K562 (cell line): Measurements from ENCODE around the gene GMNN. TPM values are rescaled to one million over a fixed set of nuclear protein-coding genes. Genes with fewer than 3 reads are reported as not detected.
A peak's percentile ranks its signal among the peaks of the same experiment; 100 is the strongest.

ENCODE experiments used
- CAMTA2 ChIP-seq: fragments of 250-450 bp; sonication (Bioruptor Pico); conservative IDR thresholded peaks from 2 replicates; pipeline ENCODE4 v1.5.1; 2022
- ESRRA ChIP-seq: fragments of 450-650 bp; IDR thresholded peaks from 2 replicates; pipeline ENCODE4 v1.6.1; 2014; ENCODE audit warnings: low read depth, mild to moderate bottlenecking, moderate library complexity, borderline replicate concordance
- GATAD2A ChIP-seq: fragments of 450-650 bp; IDR thresholded peaks from 2 replicates; pipeline ENCODE4 v1.6.1; 2017
- MEIS2 ChIP-seq: fragments of 450-650 bp; IDR thresholded peaks from 2 replicates; pipeline ENCODE4 v1.6.1; 2014; ENCODE audit warnings: mild to moderate bottlenecking; ENCODE audit not compliant: partially characterized antibody
- UBTF ChIP-seq, 2 experiments: IDR thresholded peaks; 2 replicates each; pipeline ENCODE4 v1.6.1; 2012; ENCODE audit warnings: improper control_type of control experiment in 2 of 2, low read depth in 2 of 2, low read length in 2 of 2, borderline replicate concordance in 1 of 2
- USF2 ChIP-seq: sonication (generic); formaldehyde crosslinking; IDR thresholded peaks from 2 replicates; pipeline ENCODE4 v1.5.0; 2020; ENCODE audit warnings: missing genetic modification reagents
- XRCC3 ChIP-seq: fragments of 450-650 bp; IDR thresholded peaks from 2 replicates; pipeline ENCODE4 v1.6.1; 2017; ENCODE audit warnings: mild to moderate bottlenecking, moderate library complexity
- ZBED1 ChIP-seq: IDR thresholded peaks from 2 replicates; pipeline ENCODE4 v1.6.1; 2014
- polyA plus RNA-seq, 8 experiments: library from polyadenylated mRNA; depleted of rRNA in 4 of 8; stranded (reverse) in 5 of 8; unstranded in 3 of 8; fragments of >200 nt; fragmentation: Nextera tagmentation in 2 of 8; fragmentation: Illumina TruSeq in 1 of 8; extraction: Ambion mirVana in 2 of 8; extraction: Trizol in 1 of 8; gene quantifications; 2 replicates each; pipeline versions ENCODE4 v1.2.1 to v1.2.3, GENCODE V29; 2011 to 2014; ENCODE audit warnings: inconsistent platforms in 1 of 8, missing spikeins in 1 of 8
- total RNA-seq, 7 experiments: library from RNA; depleted of rRNA in 6 of 7; stranded (reverse); fragments of >200 nt in 6 of 7; fragmentation: Illumina TruSeq in 2 of 7; extraction: Trizol in 2 of 7; gene quantifications; 2 replicates each; pipeline versions ENCODE4 v1.2.1 to v1.2.3, GENCODE V29; 2011 to 2021; ENCODE audit warnings: low replicate concordance in 1 of 7
- TF ChIP-seq, protein P1 (sequence below), 2 experiments: fragments of 450-650 bp; IDR thresholded peaks; 2 replicates each; pipeline ENCODE4 v1.6.1; 2016; ENCODE audit warnings: mild to moderate bottlenecking in 2 of 2, borderline replicate concordance in 1 of 2, low read depth in 1 of 2, moderate library complexity in 1 of 2
- TF ChIP-seq, protein P2 (sequence below): fragments of 450-650 bp; conservative IDR thresholded peaks from 2 replicates; pipeline ENCODE4 v1.6.1; 2016; ENCODE audit warnings: missing genetic modification characterization, low read depth, mild to moderate bottlenecking, missing compliant biosample characterization, moderate library complexity
- TF ChIP-seq, protein P3 (sequence below), 2 experiments: fragments of 200-800 bp in 1 of 2; sonication (Bioruptor generic) in 1 of 2; sonication (generic) in 1 of 2; formaldehyde crosslinking in 1 of 2; IDR thresholded peaks in 1 of 2; conservative IDR thresholded peaks in 1 of 2; 2 replicates each; pipeline versions ENCODE4 v1.5.0 to v1.6.1; 2016 to 2020; ENCODE audit warnings: missing compliant biosample characterization in 1 of 2, missing genetic modification characterization in 1 of 2, missing genetic modification reagents in 1 of 2

GMNN gene
- total and polyA plus RNA-seq, 9 of the 15 experiments (the other 6 are each of a cell fraction or from before 2014, with no cell fraction given), result 144 to 370 (median 210) TPM

DNA sequence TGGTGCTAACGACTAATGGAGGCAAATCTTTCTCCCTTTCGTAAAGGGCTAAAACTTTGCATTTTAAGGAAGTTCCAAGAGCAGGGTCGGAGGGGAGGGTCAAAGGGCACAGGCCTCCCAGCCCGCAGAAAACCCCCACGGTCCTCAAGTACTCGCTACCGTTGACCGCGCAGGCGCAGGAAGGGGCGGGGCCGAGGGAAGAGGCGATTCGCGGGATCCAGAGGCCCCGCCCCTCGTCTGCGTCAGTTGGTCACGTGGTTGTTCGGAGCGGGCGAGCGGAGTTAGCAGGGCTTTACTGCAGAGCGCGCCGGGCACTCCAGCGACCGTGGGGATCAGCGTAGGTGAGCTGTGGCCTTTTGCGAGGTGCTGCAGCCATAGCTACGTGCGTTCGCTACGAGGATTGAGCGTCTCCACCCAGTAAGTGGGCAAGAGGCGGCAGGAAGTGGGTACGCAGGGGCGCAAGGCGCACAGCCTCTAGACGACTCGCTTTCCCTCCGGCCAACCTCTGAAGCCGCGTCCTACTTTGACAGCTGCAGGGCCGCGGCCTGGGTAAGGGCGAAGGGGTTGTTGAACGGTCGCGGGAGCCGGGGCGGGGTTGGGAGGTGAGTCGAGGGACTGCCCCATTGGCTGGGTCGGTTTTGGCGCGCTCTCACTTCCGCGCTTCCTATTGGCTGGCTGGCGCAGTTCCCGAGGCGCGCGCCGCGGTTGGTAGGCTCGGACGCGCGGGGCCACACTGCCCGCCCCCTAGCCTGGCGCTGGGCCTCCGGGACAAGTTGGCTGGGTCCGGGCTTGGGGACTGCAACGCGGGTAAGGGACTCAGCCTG, at the start of gene GMNN (continued):
- 0 out of 2 replicates have a peak, but pooled peaks have one; percentile 72 for TF ChIP-seq CAMTA2 (CRISPR knock-in tag)
- peak in 1 of 2 experiments; percentile 48; a peak in 3 of 4 replicates for TF ChIP-seq UBTF (IDR thresholded peaks at IDR 0.05; ENCODE audit: borderline replicate concordance in 1 of 2, low read depth in 2 of 2, low read length in 2 of 2)
- peak; percentile 75 for TF ChIP-seq MEIS2
- TF ChIP-seq, protein P1, sequence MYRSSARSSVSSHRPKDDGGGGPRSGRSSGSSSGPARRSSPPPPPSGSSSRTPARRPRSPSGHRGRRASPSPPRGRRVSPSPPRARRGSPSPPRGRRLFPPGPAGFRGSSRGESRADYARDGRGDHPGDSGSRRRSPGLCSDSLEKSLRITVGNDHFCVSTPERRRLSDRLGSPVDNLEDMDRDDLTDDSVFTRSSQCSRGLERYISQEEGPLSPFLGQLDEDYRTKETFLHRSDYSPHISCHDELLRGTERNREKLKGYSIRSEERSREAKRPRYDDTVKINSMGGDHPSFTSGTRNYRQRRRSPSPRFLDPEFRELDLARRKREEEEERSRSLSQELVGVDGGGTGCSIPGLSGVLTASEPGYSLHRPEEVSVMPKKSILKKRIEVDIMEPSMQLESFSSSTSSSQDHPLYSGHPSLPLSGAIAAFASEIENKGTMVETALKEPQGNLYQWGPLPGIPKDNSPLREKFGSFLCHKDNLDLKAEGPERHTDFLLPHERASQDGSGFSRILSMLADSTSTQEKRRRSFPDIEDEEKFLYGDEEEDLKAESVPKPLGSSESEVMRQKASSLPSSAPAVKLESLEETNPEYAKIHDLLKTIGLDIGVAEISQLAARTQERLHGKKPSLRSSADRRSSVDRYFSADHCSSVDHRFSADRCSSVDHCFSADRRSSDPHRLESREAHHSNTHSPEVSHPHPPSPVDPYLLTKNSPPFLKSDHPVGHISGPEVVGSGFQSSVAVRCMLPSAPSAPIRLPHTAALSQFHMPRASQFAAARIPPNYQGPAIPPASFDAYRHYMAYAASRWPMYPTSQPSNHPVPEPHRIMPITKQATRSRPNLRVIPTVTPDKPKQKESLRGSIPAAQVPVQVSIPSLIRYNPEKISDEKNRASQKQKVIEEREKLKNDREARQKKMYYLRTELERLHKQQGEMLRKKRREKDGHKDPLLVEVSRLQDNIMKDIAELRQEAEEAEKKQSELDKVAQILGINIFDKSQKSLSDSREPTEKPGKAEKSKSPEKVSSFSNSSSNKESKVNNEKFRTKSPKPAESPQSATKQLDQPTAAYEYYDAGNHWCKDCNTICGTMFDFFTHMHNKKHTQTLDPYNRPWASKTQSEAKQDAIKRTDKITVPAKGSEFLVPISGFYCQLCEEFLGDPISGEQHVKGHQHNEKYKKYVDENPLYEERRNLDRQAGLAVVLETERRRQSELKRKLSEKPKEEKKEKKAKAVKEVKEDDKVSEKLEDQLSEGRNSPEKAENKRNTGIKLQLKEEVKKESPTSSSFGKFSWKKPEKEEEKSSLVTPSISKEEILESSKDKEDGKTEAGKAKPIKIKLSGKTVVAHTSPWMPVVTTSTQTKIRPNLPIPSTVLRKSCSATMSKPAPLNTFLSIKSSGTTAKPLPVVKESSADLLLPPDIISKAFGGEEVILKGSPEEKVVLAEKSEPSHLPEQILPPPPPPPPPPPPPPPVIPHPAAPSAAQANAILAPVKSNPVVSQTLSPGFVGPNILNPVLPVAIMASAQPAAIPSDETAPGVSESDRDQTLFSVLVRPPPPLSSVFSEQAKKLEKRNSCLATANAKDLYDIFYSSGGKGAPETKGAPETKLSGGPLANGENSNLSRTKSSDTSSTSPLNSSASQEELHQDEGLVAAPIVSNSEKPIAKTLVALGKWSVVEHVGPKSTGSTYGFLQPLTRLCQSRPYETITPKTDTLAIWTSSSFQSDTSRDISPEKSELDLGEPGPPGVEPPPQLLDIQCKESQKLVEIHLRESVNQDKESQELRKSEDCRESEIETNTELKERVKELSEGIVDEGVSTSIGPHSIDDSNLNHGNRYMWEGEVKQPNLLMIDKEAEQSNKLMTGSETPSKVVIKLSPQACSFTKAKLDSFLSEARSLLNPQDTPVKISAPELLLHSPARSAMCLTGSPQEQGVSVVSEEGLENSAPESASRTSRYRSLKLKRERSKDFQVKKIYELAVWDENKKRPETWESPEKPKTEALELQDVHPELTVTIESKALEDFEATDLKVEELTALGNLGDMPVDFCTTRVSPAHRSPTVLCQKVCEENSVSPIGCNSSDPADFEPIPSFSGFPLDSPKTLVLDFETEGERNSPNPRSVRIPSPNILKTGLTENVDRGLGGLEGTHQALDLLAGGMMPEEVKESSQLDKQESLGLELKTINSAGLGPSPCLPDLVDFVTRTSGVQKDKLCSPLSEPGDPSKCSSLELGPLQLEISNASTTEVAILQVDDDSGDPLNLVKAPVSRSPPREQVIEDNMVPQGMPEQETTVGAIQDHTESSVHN (IDR thresholded peaks at IDR 0.05; ENCODE audit: borderline replicate concordance in 1 of 2, low read depth in 1 of 2), result no peak
- TF ChIP-seq ESRRA, result peak; percentile 86
- no peak for TF ChIP-seq XRCC3
- no peak for TF ChIP-seq GATAD2A
- no peak for TF ChIP-seq ZBED1
- peak; percentile 92 for TF ChIP-seq USF2
- TF ChIP-seq, protein P2, sequence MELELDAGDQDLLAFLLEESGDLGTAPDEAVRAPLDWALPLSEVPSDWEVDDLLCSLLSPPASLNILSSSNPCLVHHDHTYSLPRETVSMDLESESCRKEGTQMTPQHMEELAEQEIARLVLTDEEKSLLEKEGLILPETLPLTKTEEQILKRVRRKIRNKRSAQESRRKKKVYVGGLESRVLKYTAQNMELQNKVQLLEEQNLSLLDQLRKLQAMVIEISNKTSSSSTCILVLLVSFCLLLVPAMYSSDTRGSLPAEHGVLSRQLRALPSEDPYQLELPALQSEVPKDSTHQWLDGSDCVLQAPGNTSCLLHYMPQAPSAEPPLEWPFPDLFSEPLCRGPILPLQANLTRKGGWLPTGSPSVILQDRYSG (tag), result no peak
- TF ChIP-seq, protein P3, sequence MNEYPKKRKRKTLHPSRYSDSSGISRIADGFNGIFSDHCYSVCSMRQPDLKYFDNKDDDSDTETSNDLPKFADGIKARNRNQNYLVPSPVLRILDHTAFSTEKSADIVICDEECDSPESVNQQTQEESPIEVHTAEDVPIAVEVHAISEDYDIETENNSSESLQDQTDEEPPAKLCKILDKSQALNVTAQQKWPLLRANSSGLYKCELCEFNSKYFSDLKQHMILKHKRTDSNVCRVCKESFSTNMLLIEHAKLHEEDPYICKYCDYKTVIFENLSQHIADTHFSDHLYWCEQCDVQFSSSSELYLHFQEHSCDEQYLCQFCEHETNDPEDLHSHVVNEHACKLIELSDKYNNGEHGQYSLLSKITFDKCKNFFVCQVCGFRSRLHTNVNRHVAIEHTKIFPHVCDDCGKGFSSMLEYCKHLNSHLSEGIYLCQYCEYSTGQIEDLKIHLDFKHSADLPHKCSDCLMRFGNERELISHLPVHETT (CRISPR knock-in tag; conservative IDR thresholded peaks at IDR 0.05 in 1 of 2, IDR thresholded peaks at IDR 0.05 in 1 of 2), result peak in 1 of 2 experiments; percentile 83; a peak in 1 of 4 replicates
